Endothelial cell of umbilical vein (primary cell): ENCODE measurements around the gene AADAT.

ENCODE experiments used
- EZH2 ChIP-seq: IDR thresholded peaks from 2 replicates; pipeline ENCODE4 v1.6.1; 2012; ENCODE audit warnings: borderline replicate concordance, low read depth, mild to moderate bottlenecking, moderate library complexity, low read length, inconsistent platforms; ENCODE audit not compliant: severe bottlenecking
- FOS ChIP-seq: IDR thresholded peaks from 2 replicates; pipeline ENCODE4 v1.6.1; 2011; ENCODE audit warnings: mild to moderate bottlenecking, low read length, moderate library complexity, borderline replicate concordance; ENCODE audit not compliant: insufficient read depth
- JUN ChIP-seq: IDR thresholded peaks from 2 replicates; pipeline ENCODE4 v1.6.1; 2011; ENCODE audit warnings: borderline replicate concordance, low read depth; ENCODE audit not compliant: insufficient read length, insufficient read depth
- POLR2A ChIP-seq: IDR thresholded peaks from 2 replicates; pipeline ENCODE4 v1.6.1; 2012; ENCODE audit warnings: low read depth, mild to moderate bottlenecking, control low read depth, low read length
- POLR2AphosphoS5 ChIP-seq: IDR thresholded peaks from 2 replicates; pipeline ENCODE4 v1.6.1; 2012; ENCODE audit warnings: low read depth, mild to moderate bottlenecking, control low read depth, low read length, moderate library complexity; ENCODE audit not compliant: insufficient read depth
- TF ChIP-seq, protein P1 (sequence below), 2 donors: IDR thresholded peaks; 1 replicate in 1 of 2; 2 replicates in 1 of 2; pipeline ENCODE4 v1.5.1; 2011; ENCODE audit warnings: low read length in 2 of 2, mild to moderate bottlenecking in 2 of 2, moderate library complexity in 2 of 2, control low read depth in 1 of 2, inconsistent platforms in 1 of 2, low read depth in 1 of 2; ENCODE audit not compliant: insufficient read depth in 1 of 2; ENCODE audit errors: extremely low read depth in 1 of 2
- TF ChIP-seq, protein P2 (sequence below): IDR thresholded peaks from 2 replicates; pipeline ENCODE4 v1.6.1; 2011; ENCODE audit not compliant: insufficient read depth, insufficient read length

DNA sequence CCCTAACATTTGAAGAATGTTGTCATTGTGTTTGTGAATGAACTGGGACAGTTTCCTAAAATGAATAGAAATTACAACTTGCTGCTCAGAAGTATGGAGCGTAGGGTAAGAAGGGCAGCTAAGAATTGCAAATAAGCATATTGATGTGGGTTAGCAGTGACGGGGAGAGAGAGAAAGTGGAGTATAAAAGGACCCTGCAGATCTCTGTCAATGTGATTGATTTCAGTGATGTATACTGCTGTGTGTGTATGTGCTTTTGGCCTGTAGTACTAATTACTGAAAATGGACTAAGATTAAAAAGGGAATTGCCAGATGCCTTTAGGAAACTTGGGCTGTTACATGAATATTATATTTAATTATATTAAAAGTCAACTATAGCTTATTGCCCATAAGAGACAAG, 55.8 kb downstream of the AADAT start:
- TF ChIP-seq, protein P1, sequence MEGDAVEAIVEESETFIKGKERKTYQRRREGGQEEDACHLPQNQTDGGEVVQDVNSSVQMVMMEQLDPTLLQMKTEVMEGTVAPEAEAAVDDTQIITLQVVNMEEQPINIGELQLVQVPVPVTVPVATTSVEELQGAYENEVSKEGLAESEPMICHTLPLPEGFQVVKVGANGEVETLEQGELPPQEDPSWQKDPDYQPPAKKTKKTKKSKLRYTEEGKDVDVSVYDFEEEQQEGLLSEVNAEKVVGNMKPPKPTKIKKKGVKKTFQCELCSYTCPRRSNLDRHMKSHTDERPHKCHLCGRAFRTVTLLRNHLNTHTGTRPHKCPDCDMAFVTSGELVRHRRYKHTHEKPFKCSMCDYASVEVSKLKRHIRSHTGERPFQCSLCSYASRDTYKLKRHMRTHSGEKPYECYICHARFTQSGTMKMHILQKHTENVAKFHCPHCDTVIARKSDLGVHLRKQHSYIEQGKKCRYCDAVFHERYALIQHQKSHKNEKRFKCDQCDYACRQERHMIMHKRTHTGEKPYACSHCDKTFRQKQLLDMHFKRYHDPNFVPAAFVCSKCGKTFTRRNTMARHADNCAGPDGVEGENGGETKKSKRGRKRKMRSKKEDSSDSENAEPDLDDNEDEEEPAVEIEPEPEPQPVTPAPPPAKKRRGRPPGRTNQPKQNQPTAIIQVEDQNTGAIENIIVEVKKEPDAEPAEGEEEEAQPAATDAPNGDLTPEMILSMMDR (IDR thresholded peaks at IDR 0.05; ENCODE audit: extremely low read depth in 1 of 2, insufficient read depth in 1 of 2, low read depth in 1 of 2, low read length in 2 of 2): no peak
- TF ChIP-seq POLR2AphosphoS5: no peak
- TF ChIP-seq POLR2A: no peak
- TF ChIP-seq, protein P2, sequence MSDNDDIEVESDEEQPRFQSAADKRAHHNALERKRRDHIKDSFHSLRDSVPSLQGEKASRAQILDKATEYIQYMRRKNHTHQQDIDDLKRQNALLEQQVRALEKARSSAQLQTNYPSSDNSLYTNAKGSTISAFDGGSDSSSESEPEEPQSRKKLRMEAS: no peak
- no peak for TF ChIP-seq JUN
- no peak for TF ChIP-seq FOS
- no peak for TF ChIP-seq EZH2
